Left renal cortex interstitium (tissue), 4 donors: Measurements from ENCODE around the gene AASDH. TPM values are rescaled to one million over a fixed set of nuclear protein-coding genes. Genes with fewer than 3 reads are reported as not detected.

Experiments used
- DNase-seq, 4 donors: peaks; one replicate each; pipeline ENCODE4 v3.0.0-alpha.2; 2013; ENCODE audit warnings: low read depth in 4 of 4, low spot score in 2 of 4, missing footprints in 1 of 4
- polyA plus RNA-seq, 4 donors: library from polyadenylated mRNA; unstranded; fragments of 120-200 nt; gene quantifications; one replicate each; pipeline ENCODE4 v1.2.1, GENCODE V29; 2013; ENCODE audit not compliant: insufficient read length in 4 of 4

The AASDH gene, protein sequence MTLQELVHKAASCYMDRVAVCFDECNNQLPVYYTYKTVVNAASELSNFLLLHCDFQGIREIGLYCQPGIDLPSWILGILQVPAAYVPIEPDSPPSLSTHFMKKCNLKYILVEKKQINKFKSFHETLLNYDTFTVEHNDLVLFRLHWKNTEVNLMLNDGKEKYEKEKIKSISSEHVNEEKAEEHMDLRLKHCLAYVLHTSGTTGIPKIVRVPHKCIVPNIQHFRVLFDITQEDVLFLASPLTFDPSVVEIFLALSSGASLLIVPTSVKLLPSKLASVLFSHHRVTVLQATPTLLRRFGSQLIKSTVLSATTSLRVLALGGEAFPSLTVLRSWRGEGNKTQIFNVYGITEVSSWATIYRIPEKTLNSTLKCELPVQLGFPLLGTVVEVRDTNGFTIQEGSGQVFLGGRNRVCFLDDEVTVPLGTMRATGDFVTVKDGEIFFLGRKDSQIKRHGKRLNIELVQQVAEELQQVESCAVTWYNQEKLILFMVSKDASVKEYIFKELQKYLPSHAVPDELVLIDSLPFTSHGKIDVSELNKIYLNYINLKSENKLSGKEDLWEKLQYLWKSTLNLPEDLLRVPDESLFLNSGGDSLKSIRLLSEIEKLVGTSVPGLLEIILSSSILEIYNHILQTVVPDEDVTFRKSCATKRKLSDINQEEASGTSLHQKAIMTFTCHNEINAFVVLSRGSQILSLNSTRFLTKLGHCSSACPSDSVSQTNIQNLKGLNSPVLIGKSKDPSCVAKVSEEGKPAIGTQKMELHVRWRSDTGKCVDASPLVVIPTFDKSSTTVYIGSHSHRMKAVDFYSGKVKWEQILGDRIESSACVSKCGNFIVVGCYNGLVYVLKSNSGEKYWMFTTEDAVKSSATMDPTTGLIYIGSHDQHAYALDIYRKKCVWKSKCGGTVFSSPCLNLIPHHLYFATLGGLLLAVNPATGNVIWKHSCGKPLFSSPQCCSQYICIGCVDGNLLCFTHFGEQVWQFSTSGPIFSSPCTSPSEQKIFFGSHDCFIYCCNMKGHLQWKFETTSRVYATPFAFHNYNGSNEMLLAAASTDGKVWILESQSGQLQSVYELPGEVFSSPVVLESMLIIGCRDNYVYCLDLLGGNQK
- 10 to 100 TPM; 18.8 to 28.8 (median 25.3) TPM for polyA plus RNA-seq

DNA sequence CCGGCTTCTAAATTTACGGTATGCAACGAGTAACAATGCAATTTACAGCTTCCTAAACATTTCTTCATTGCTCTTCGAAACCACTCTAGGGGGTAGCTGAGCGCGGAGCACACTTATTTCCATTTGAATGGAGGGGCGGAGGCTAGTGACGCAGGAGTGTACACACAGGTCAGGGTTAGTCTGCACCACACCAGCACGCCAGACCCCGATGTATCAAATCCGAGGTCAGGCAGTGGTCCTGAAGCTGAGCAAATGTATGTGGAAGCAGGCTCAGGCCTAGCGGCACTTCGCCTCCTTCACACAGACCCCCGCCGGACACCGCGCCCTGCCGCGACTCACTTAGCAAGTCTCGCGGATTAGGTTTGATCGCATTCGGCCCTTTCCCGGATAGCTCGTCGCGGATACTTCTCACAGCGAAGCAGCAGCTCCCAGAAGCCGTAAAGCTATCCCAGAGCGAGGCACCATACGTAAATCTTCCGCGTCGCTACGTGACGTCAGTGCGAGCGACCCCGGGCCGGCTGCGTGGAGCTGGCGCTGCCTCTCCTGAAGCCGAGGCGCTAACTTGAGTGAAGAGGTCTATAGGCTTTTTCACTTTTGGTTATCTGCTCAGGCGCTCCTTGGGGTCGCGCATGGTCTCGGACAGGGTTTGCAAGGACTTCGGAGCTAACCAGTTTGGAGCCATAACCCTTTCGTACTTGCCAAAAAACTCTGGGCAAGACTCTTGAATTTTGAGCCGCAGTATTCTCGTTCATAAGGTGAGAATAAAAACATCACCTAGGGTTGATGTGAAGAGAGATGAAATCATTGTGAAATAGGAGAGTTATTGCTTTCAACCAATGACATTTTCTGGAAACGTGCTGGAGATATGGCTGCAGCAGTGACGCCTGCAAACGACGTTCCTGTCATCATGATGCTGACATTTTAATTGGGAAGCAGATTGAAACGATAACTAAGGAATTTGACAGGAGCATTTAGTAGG is at the start of gene AASDH:
AASDH (minus strand) TSS at position 469 of the 979 bp plus-strand sequence. CDS start 3,192 bp downstream, outside the sequence.
- DNase-seq: peak; percentile 94 to 97 (median 96)

DNA sequence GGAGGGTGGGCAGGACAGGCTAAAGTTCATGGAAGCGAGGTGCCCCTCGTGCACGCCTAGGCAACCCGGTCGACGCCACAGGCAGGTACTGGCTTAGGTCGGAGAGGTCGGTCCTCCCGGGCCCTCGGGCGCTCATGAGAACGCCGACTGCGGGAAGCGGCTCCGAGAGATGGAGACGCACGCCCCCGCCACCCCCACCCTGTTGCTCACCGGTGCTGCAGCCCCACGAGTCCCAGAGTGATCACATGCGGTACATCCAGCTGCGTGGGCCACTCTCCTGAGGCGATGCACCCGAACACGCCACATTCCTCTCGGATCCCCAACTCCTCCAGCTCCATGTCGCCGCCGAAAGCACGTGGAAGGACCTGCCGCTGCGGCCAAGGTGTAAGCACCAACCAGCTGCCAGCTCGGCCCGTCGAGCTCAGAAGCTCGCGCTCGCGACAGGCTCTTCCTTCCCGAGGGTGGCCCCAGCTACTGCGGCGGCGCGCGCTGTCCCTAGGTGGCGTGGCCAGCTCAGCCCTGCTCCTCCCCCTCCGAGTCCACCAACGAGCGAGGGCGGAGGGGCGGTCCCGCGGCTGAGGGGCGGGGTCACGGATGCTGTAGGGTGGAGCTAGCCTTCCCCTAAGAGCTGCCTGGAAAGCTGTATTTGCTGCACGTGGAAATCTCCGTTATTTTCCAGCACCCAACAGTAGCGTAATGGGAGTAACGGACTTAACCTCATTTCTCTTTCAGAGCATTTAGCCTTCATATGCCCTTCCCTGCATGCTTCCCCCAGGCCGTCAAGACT is 48.0 kb upstream of the AASDH start, which contains the start of gene PPAT:
PPAT (minus strand) TSS at position 476 of the 787 bp plus-strand sequence; CDS start at position 338, 138 bp downstream.
- peak in 3 of 4 donors; percentile 94 to 96 (median 96) for DNase-seq

DNA sequence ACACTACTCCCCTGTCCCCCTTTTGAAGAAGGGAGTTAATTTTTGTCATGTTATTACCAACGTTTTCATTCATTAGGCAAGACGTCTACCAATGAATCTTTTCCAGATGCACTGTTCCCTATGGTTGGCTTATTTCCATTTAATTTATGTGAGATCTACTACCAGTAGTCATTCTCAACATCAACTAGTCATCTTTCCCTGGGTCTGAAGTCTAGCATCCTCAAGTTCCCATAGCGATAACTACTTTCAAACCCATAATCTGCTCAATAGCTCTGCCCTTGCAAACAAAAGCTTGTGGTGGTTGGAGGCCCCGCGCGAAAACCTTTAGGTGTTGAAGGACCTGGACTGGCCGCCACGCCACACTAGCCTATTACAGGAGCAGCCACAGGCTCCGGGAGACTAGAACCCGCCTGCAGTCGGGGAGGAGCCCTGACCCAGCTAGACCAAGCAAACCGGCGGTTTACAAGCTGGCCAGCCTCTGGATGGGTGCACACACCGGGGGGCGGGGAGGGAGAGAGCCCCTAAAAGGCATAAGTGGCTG is 47.4 kb upstream of the AASDH start:
- peak in 2 of 4 donors; percentile 15 to 28 for DNase-seq

GRCh38 chr4:56433280-56433679 is 46.0 kb upstream of the AASDH start:
- DNase-seq: no peak

DNA sequence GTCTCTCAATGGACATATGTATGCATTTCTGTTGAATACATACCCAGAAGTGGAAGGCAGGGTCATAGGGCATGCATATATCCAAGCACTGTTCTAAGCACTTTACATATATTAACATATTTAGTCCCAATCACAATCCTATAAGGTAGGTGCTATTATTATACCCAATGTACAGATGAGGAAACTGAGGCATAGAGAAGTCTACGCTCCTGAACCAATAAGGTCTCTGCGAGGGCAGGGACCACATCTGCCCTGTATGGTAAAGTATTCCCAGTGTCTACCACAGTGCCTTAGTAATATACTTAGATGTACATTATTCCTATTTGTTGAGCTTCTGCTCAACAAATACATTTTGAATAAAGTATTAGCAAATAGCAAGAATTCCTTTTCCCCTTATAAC is 42.9 kb upstream of the AASDH start:
- DNase-seq: no peak

DNA sequence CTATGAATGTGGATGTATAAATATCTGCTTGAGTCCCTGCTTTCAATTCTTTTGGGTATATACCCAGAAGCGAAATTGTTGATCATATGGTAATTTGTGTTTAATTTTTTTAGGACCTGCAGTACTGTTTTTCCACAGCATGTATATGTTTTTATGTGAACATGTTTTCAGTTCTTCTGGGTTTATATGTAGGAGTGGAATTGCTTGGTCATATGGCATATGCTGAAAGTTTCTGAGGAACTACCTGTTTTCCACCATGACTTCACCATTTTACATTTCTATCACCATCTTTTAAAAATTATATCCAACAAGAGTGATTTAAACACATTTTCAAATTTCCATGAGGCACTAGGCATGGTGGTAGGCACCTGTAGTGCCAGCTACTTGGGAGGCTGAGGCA is 39.9 kb upstream of the AASDH start:
- DNase-seq: no peak

DNA sequence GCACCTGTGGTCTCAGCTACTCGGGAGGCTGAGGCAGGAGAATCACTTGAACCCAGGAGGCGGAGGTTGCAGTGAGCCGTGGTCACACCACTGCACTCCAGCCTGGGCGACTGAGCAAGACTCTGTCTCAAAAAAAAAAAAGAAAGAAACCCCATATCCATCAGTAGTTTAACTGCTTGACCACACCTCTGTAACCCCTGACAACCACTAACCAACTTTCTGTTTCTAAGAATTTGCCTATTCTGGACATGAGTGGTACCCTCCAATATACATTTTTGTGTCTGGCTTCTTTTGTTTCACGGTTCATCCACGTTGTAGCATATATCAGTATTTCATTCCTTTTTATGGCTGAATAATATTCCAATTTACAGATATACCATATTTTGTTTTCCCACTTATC is 39.0 kb upstream of the AASDH start:
- no peak for DNase-seq

DNA sequence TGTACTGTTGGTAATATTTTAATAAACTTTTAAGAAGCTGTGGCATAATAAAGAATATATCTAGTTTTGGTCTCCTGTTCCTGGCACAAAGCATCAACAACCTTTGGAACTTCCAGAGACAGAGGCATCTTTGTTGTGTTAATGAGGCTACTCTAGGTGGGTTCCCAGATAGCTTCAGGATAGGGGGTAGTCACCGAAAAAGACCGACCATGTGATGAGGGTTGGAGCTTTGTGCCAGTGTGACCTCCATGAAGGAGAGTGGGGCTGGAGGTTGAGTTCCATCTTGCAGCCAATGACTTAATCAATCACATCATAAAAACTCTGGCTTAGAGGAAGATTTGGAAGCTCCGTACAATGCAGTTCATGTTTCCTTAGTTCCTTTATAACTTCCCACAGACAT is 38.2 kb upstream of the AASDH start:
- DNase-seq: no peak

- DNase-seq: no peak
Measured at GRCh38 chr4:56424697-56425514, 37.6 kb upstream of the AASDH start.

DNA sequence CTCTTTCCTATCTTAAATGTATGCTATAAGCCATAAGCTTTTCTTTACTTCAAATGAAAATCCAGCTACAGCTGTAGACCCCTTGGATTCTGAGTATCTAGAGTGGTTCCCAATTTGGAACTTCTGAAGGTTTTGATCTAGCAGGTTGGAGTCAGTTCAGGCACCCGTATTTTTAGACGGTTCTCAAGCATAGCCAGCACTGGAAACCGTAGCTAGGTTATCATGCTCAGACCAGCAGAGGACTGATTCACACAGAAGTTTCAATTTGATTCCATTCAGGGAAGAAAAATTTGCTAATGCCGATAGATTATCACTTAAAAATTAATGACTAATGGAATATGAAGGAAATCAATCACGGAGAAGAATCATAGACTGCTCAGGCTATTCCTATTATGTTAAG is 36.9 kb upstream of the AASDH start:
- no peak for DNase-seq

GRCh38 chr4:56417396-56417795 is 30.1 kb upstream of the AASDH start:
- DNase-seq: no peak

GRCh38 chr4:56416349-56416748 is 29.1 kb upstream of the AASDH start:
- DNase-seq: no peak

DNA sequence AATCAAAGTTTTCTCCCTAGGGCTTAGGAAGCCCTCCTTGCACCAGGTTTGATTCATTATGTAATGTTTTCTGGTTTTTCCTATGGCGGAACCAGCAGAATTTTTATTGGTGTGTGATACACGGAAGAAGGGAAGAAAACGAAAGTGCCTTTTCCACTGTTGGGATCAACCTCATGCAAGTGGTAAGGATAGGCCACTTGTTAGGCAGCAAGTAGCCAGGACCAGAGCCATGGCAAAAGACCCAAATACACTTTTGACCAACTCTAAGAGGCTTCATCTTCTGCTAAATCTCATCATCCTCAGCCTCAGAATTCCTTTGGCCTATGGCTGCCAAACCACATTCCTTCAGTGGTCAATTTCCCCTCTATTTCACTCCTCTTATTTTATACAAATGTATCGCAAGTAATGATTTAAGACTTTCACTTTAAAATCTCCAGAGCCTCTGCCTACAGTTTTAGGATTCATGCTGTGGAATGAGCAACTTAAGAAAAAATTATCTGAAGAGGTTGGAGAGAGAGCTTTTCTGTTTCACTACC is 26.9 kb upstream of the AASDH start:
- DNase-seq: no peak

- peak; percentile 75 to 91 (median 82) for DNase-seq
Measured at GRCh38 chr4:56410247-56411062, 23.2 kb upstream of the AASDH start.

DNA sequence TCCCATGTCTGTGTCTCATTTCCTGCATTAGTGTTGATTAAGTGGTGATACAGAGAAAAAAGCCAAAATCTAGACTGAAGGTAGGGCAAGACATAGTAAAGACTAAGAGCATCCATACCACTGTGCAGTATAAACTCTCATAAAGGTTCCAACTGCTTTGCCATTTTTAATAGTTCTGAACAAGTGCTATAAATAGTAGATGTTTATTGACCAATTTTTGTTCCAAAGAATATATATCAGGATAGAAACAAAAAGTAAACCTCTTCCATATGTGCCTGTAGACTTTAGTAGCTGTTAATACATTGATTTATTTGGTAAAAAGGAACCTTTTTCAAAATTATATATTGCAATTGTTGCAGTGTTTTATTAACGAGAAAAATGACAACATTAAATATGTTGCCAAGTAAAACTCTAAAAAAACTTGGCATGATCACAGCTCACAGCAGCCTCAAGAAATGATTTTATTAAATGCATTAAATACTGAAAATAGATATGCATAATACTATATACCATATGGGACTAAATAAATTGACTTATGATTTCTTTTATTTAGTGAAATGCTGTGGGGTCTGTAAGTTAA is 22.3 kb upstream of the AASDH start:
- DNase-seq: no peak

DNA sequence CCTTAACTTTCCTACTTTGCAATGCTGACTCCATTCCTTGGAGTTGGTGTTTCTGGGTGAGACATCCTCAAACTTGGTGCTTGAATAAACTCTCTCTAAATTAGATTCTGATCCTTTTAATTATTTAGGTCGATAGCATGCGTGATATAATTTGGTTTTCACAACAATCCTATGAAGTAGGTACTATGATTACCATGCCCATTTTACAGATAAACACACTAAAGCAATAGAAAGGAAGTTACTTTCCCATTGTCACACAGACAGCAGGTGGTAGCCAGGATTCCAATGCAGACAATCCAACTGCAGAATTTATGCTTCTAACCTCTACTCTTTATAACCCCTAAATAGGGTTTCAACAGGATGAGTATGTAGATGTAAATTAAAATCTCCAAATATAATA is 21.7 kb upstream of the AASDH start:
- no peak for DNase-seq
